Osteocyte (in vitro differentiated cells): ENCODE measurements around the gene JAKMIP1. TPM values are rescaled to one million over a fixed set of nuclear protein-coding genes. Genes with fewer than 3 reads are reported as not detected.

Source experiments
- DNase-seq: peaks from one replicate; pipeline ENCODE4 v3.0.0; 2021; ENCODE audit warnings: mixed read lengths; ENCODE audit not compliant: unreplicated experiment; ENCODE audit errors: extremely low spot score
- H3K27ac Mint-ChIP-seq: one replicate; pipeline ENCODE4 v1.8.0; 2021; ENCODE audit warnings: mild to moderate bottlenecking, mixed read lengths; ENCODE audit not compliant: unreplicated experiment
- H3K27me3 Mint-ChIP-seq: one replicate; pipeline ENCODE4 v1.8.0; 2021; ENCODE audit warnings: mixed read lengths; ENCODE audit not compliant: unreplicated experiment
- H3K36me3 Mint-ChIP-seq: one replicate; pipeline ENCODE4 v1.8.0; 2021; ENCODE audit warnings: mixed read lengths; ENCODE audit not compliant: unreplicated experiment
- H3K4me1 Mint-ChIP-seq: one replicate; pipeline ENCODE4 v1.8.0; 2021; ENCODE audit warnings: mixed read lengths; ENCODE audit not compliant: unreplicated experiment
- H3K4me3 Mint-ChIP-seq: one replicate; pipeline ENCODE4 v1.8.0; 2021; ENCODE audit warnings: mild to moderate bottlenecking, moderate library complexity, mixed read lengths; ENCODE audit not compliant: unreplicated experiment
- H3K9me3 Mint-ChIP-seq: one replicate; pipeline ENCODE4 v1.8.0; 2021; ENCODE audit warnings: mixed read lengths; ENCODE audit not compliant: unreplicated experiment
- total RNA-seq: library from RNA; stranded (reverse); gene quantifications from 2 replicates; pipeline ENCODE4 v1.2.1, GENCODE V29; 2021
- TF ChIP-seq, protein P1 (sequence below): fragments of 200-600 bp; sonication (generic); IDR thresholded peaks from 2 replicates; pipeline ENCODE4 v1.5.0; 2021; ENCODE audit warnings: antibody characterized with exemption, mild to moderate bottlenecking, moderate library complexity

JAKMIP1 gene
- total RNA-seq, 1 donor from 2014 or later: not detected

DNA sequence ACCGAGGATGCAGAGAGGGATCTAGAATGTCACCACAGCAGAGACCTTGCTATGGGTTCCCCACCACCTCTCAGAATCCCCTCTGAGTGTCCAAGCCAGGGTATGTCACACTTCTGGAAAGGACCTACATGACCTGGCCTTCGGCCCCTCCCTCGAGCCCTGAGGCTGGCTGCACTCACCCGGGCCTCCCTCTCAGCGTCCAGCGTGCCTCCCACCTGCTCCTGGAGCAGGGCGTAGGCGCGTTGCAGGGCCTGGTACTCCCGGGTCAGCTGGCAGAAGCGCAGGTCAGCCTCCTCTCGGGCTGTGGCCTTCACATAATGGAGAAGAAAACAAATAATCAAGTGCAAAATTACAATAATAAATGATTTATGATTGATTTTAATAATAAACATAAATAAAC, 138.2 kb downstream of the JAKMIP1 start:
- H3K4me1 Mint-ChIP-seq: no peaks in the 10 kb centered on the region
- H3K9me3 Mint-ChIP-seq: peaks cover 16% of the 10 kb centered on the region
- H3K4me3 Mint-ChIP-seq: no peak overlapping the region
- TF ChIP-seq, protein P1, sequence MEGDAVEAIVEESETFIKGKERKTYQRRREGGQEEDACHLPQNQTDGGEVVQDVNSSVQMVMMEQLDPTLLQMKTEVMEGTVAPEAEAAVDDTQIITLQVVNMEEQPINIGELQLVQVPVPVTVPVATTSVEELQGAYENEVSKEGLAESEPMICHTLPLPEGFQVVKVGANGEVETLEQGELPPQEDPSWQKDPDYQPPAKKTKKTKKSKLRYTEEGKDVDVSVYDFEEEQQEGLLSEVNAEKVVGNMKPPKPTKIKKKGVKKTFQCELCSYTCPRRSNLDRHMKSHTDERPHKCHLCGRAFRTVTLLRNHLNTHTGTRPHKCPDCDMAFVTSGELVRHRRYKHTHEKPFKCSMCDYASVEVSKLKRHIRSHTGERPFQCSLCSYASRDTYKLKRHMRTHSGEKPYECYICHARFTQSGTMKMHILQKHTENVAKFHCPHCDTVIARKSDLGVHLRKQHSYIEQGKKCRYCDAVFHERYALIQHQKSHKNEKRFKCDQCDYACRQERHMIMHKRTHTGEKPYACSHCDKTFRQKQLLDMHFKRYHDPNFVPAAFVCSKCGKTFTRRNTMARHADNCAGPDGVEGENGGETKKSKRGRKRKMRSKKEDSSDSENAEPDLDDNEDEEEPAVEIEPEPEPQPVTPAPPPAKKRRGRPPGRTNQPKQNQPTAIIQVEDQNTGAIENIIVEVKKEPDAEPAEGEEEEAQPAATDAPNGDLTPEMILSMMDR: no peak
- no peaks in the 10 kb centered on the region for H3K36me3 Mint-ChIP-seq
- no peaks in the 10 kb centered on the region for H3K27me3 Mint-ChIP-seq
- no peak overlapping the region for H3K27ac Mint-ChIP-seq
- DNase-seq: no peak

DNA sequence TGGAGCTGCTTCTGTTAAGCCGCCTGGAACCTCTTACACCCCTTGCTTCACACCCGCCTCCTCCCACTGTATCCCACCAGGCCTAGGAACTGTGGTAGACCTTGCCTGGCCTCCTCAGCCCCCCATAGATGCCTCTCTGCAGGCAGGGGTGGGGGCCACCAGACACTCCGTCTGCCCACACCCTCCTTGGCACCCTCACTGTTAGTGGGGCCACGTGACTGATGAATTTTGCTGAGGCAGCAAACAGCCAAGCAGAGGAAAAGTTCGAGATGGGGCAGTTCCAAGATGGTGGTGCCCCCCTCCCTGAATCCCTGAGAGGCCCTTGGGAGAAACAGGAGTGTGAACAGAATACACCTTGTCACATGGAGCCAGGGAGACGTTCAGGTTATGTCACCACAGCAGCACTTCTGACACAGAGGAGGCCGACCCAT, 141.0 kb downstream of the JAKMIP1 start:
- DNase-seq: no peak
- no peaks in the 10 kb centered on the region for H3K36me3 Mint-ChIP-seq

DNA sequence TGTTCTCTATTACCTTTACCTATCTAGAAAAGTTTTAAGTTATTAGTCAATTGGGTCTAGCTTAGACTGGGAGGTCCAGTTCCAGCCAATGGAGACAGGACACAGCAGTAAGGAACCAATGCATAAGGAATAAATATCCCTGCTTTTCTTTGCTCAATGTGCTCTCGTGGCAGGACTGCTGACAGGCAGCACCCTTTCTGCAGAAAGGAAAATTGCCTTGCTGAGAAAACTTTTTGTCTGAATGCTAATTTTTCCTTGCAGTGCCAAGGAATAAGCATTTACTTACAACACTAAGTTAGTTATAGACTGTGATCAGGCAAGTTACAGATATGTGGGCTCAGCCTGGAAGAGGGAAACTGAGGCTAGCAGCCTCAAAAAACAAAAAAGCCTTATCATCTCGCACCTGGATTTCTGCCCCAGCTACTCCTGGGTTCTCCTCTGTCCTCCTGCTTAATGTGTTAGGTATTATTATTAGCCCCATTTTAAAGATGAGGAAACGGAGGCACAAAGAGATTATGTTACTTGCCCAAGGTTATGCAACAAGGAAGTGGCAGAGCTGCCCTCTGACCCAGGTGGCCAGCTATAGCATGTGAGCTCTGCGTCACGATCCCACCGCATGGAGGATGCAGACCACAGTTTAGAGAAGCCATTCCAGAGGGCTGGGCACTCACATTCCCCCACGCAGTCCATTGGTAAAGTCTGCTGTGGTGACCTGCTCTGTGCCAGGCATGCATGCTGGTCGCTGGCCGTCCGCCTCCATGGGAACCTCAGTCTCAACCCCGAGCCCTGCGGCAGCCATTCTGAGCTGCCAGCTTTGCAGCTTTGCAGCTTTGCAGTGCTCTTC, 141.6 kb downstream of the JAKMIP1 start:
- no peak for DNase-seq
- Mint-ChIP-seq H3K4me3 (no peak overlapping the region), H3K27ac (no peak overlapping the region), H3K27me3 (no peaks in the 10 kb centered on the region), H3K4me1 (no peaks in the 10 kb centered on the region), H3K36me3 (no peaks in the 10 kb centered on the region), H3K9me3 (peaks cover 20% of the 10 kb centered on the region)
- TF ChIP-seq, protein P1: no peak

More for the DNA sequence above, 141.0 kb downstream of the JAKMIP1 start:
- TF ChIP-seq, protein P1: no peak
- H3K27me3 Mint-ChIP-seq: no peaks in the 10 kb centered on the region
- no peak overlapping the region for H3K4me3 Mint-ChIP-seq
- H3K9me3 Mint-ChIP-seq: peaks cover 20% of the 10 kb centered on the region
- H3K27ac Mint-ChIP-seq: no peak overlapping the region
- no peaks in the 10 kb centered on the region for H3K4me1 Mint-ChIP-seq

DNA sequence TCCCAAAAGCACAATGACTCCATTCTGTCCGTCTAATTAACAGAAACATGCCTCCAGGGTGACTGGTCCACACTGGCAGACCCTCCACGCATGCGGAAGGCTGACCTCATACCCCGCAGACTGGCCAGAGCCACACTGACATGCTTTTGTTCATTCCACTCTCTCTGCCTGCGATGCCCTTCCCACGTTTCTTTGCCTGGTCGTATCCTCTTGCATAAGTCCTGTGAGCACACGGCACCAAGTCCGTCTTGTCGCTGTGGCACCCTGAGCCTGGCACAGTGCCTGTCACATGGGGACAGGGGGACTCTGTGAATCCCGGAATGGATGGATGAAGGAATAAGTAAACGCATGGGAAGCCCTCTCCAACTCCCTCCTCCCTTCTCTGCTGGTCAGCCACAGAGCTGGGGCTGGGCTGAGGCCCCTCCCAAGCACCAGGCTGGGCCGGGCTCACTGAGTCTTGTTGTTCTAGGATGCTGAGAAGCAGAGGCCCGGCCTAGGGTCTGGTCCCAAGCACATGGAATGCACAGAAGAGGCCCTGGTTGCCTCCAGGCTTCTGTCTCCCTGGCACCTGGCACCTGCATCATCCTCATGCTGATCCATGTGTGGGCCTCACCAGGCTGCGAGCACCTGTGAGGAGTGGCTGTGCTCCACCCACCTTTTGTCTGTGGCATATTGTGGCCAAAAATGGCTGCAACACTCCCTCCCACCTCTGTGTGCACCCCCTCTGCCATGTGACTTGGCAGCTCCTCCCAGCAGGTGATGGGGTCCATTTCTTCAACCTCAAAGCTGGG, 143.2 kb downstream of the JAKMIP1 start:
- Mint-ChIP-seq H3K36me3 (no peaks in the 10 kb centered on the region), H3K4me1 (no peaks in the 10 kb centered on the region), H3K27ac (no peak overlapping the region), H3K27me3 (no peaks in the 10 kb centered on the region), H3K9me3 (peaks cover 20% of the 10 kb centered on the region), H3K4me3 (no peak overlapping the region)
- TF ChIP-seq, protein P1: no peak
- DNase-seq: no peak

DNA sequence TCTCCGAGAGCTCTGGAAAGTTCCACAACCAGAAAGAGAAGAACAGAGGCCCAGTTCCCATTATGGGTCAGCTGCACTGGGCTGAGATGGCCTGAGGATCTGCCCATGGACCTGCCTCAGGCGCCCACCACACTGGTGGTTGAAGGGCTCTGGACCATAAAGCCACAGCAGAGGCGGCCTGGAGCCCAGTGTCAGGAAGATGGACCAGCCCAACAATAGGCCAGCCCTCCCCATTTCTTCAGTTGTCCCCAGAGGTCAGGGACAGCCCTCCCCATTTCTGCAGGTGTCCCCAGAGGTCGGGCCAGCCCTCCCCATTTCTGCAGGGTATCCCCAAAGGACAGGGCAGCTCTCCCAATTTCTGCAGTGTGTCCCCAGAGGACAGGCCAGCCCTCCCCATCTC, 144.9 kb downstream of the JAKMIP1 start:
- DNase-seq: no peak
- TF ChIP-seq, protein P1: no peak
- Mint-ChIP-seq H3K4me1 (no peaks in the 10 kb centered on the region), H3K4me3 (no peak overlapping the region), H3K27me3 (peaks cover 12% of the 10 kb centered on the region), H3K9me3 (peaks cover 17% of the 10 kb centered on the region), H3K36me3 (no peaks in the 10 kb centered on the region), H3K27ac (no peak overlapping the region)
